NCI-H187 (cell line): ENCODE data around the gene GRID1.

Experiments used
- DNase-seq, 2 experiments: peaks; one replicate each; lab custom pipeline; 2025; lab: John Stamatoyannopoulos, UW

Gene GRID1

DNA sequence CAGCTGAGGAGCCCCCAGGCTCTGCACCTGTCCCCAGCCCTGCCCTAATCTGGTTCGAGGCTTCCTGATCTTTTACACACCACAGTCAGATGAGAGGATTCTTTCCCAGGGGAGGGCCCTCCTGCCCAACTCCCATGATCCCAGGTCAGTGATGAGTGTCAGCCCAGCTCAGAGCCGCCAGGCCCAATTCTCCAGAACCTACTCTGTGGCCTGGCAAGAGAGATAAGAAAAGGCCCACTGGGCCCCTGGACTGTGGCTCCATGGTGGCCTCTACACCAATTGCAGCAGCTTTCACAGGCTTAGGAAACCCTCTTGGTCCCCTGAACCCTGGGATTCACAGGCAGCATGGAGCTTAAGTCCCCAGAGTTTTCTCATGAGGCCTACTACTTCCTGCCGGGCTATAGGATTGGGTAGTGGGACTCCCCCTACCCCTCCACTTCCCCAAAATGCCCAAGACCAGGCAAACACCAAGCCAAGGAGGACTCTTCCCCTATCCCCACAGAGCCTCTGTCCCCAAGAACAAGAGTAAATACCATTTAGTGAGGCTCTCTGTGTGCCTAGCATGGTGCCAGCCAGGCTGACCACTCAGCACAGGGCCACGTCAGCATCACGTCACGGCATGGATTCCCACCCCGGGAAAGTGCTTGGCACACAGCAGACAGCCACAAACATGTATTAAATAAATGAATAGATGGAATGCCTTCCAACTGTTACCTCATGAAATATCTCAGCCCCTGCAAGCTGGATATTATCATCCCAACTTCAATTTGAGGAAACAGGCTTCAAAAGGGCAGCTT, 100.0 kb downstream of the GRID1 start:
- no peak for DNase-seq

DNA sequence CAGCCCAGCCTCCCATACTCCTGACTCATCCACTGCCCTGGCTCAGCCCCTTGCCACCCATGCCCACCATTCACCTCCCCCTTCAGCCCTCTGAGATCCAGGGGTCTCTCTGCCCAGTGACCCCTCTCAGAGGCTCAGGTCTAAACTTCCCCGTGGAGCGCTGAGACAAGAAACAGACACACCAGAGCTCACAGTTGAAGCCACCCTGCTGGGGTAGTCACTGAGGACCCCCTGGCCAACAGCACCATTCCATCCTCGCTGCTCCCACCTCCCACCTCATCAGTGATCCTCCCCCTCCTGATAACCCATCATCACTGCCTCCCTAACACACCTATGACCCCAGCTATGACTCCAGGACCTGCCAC, 100.7 kb downstream of the GRID1 start:
- DNase-seq = no peak

DNA sequence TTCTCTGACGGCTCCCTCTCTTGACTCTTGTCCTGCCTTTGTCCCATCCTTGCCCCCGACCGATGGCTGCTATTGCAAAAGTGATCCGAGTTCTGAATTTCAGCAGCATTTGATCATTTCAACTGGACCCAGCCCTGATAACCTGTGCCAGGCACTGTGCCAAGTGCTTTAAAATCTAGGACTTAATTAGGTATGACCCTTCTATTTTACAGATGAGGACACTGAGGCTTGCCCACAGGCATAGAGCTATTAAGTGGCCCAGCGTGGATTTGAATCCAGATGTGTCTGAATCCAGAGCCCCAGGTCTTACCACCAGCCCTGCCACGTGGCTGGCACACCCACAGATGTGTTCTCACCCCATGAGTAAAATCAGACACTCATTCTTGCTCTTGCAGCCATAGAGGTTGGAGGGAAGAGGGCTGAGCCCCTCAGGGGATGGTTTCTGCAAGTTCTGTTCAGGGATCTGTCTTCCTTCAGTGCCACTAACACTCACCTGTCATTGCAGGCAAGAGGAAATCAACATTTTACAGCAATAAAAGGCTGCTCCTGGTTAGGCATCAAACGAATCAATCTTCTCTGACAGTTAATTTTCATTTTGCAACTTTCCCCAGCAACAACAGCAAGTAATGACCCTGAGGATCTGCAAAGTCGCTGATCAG, 101.2 kb downstream of the GRID1 start:
- no peak for DNase-seq

DNA sequence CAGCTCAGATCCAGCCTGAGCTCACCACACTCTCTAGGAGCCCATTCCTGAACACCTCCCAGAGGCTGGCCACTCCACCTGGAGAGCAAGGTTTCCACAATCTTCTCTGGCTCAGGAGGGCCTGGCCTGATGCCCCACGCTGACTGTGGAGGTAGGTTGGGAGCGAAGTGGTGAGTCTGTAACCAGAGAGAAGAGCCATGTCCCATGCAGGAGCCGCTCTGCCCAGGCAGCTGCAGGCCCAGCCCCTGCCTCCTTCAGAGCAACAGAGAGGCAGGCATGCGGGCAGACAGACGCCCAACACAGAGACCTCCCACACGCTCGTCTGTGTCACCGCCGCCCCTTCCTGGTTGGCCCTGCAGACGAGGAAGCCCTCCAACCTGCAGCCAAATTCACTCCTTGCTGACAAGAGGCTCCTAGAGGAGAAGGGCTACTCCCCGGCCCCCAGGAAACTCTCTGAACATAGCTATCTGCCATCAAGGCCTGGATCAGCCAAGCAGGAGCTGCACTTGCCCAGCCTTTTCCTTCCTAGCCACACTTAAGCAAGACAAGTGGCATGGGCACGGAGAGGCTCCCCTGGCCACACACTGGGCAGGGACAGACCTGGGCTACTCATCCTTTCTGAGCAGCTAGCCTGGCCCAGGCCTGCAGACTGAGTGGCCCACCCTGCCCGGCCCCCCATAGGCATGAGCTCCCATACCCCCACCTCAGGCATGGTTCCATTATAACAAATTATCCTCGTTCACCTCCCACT, 101.9 kb downstream of the GRID1 start:
- DNase-seq = no peak

DNA sequence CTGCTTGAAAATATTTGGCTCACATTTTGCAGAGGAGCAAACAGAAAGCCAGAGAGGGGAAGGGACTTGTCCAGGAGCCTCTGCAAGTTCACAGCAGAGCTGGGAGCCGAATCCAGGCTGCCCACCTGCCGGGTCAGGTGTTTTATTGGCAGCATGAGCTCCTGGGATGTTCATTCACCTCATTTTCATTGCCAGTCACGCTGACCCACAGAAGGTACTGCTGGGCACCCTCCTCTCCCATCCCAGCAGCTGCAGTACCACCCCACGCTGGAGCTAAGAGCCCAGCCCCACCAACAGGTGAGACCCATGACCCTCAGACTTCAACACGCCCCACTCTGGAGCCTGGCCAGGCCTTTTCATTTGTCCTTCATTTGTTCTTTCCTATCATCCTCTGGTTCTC, 102.7 kb downstream of the GRID1 start:
- DNase-seq = no peak

DNA sequence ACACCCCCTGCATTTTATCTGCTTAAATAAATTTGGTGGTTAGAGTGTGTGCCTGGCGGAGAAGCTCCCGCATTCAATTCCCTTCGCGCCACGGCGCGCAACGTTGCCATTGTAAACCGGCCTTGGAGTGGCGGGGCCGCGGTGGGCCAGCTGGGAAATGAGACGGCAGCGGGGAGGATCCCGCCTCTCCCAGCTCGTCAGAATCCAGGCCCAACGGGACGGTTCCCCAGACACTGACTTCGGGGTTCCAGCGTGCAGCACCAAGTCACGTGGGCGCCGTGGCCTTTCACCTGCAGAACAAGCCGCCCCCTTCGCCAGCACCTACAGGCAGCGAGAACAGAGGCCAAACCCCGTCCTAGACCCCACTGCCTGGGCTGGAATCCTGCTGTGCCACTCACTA, 103.4 kb downstream of the GRID1 start:
- DNase-seq = no peak

DNA sequence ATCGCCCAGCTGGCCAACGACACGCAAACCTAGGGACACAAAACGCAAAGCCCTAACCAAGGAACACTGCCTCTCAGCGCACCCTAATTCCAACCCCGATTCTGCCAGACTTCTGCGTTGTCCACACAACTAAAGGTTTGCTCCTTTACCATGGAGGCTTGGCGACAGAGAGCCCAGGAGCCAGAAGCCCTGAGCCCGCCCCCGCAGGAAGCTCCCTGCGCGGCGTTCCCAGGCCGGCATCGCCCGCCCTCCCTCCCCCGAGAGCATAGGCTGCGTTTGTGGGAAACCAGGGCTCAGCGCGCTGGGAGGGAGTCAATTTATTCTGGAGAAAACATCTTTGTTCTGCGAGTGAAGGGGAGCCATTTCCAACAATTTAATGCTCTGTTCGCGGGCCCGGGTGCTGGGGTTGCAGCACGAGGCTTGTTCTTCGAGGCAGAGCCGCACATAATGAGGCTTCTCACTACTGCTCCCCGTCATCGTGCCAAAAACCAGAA, 103.9 kb downstream of the GRID1 start:
- no peak for DNase-seq

DNA sequence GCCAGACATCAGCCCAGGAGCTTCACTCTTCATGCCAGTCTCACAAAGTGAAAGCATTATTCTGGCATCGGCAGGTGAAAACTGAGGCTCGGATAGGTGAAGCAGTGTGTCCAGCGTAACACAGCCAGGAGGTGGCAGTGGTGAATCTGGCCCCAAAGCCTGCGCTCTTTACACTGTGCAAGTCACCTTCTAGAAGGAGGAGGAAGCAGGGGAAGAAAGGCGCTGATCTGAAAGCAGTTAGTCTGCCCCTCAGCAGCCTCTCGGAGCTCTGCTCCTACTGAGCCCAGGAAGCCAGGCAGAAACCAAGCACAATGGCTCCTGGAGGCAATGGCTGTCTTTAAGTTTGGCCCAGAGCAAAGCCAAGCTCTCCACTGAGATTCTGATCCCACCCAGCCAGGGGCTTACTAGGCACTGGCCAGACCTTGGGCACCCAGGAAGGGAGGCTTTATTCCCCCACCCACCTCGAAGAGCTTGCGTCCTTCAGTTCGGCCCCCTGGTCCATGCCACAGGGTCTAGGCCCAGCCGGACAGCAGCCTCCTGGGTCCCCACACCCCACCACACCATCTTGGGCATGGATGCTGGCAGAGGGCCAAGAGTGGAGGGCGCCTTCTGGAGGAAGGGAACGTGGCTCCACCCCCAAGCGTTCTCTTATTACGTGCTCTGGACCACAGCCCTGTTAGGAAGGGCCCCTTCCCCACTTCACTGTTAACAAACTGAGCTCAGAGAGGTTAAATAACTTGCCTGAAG, 104.5 kb downstream of the GRID1 start:
- peak in 1 of 2 experiments; percentile 23 for DNase-seq

DNA sequence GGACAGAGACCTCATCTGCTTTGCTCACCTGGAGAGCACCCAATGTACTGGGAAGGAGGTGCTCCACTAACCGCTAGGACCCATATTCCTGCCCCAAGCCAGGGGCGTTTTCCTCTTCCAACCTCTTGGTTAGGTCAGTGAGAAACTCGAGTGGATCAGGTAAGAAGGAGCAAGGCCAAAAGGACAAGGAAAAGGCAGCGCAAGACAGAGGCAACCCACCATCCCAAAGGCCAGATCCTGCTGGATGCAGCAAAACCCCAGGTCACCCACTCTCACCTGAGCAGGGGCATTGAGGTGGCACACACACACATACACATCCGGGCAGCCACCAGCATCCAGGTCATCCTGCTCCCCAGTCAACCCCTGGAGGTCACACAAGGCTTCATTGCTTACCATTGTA, 105.1 kb downstream of the GRID1 start:
- DNase-seq = no peak

DNA sequence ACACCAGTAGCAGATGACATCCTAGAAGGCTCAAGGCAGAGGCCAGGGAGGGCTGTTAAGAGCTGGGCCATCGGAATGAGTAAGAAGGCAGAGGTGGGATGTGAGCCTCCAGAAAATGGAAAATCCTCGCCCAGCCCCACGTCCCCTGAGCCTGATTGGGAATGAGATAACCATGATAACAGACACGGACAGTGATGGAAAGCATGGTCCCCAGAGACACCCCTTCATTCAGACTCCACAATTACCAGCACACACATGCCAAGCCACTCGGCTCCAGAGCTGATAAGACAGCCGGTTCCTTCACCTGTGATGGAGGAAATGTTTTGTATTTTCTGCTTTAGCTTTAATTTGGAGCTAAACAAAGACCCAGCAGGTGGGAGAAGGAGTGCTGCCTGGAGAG, 106.0 kb downstream of the GRID1 start:
- peak in 1 of 2 experiments; percentile 36 for DNase-seq

DNA sequence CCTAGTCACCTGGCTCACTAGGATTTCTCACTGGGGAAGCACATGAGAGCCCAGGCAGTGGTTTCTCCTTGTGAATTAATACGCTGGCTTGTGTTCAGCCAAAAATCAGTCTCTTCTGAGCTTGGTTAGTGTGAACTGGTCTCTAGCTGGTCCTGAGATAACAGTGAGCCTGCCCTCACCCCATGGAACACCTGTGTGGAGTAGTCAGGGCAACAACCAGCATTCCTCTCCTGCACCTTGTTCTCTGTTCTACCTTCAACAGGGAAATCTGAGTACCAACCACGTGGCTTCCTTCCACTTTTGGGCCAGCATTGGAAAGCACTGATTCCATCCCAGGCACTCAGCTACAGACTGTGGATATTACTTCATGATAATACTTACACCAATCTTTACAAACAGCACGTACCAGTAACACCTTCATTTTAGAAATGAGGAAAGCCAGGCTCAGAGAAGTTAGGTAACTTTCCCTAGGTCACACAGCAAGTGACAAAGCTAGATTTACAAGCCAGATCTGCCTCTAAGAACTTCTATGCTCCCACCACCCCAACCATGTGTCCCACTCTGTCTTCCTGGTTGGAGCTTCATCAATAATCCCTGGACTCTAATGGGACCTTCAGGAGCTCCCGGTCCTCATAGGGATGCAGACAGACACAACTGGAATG, 106.6 kb downstream of the GRID1 start:
- DNase-seq = no peak

DNA sequence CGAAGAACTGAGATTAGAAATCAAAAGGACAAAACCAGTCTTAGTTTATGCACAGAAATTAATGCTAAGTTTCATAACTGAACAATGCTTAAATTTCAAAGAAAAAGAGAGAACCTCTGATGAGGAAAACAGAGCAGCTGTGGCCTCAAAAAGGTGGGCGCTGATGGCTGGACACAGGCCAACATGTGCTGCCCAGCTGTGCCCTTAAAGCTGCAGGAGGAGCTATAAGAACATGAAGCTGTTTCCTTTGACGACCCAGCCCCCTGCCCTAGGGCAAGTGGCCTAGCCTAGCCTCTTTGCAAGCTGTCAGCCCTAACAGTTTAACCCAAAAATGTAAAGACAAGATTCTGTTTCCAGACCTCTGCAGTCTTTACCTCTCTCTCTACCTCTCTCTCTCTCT, 107.7 kb downstream of the GRID1 start:
- no peak for DNase-seq

DNA sequence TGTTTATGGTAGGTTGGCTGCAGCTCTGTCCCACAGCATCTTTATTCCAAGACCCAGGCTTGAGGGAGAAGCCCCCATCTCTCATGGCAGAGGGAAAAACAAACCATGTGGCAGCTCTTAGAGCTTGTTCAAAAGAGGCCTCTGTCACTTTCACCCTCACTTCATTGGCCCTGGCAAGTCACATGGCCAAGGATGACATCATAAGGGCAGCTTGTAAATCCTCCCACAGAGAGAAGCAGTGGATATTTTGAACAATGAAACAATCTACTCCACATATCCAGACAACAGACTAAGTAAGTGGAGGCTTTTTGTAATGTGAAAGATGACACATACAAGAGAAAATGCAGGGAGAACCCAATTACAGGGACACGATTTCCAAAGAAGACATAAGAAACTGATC, 108.1 kb downstream of the GRID1 start:
- DNase-seq = no peak

DNA sequence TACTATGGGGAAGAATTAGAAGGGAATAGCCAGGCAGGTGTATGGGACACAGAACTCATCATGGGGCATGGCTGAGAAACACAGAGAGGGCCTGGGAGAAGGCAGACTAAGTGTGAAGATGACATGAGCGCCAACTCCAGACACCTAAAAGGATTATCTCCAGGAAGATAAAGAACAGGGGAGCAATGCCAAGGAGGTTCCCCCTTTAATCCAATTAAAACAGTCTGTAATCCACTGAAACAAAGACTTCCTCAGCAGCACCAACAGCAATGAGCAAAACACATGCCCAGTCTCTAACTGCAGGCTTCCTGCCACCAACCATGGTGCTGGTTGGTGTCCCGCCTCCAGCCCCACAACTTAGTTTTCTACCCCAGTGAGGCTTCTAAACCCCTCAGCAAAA, 108.9 kb downstream of the GRID1 start:
- DNase-seq = no peak

DNA sequence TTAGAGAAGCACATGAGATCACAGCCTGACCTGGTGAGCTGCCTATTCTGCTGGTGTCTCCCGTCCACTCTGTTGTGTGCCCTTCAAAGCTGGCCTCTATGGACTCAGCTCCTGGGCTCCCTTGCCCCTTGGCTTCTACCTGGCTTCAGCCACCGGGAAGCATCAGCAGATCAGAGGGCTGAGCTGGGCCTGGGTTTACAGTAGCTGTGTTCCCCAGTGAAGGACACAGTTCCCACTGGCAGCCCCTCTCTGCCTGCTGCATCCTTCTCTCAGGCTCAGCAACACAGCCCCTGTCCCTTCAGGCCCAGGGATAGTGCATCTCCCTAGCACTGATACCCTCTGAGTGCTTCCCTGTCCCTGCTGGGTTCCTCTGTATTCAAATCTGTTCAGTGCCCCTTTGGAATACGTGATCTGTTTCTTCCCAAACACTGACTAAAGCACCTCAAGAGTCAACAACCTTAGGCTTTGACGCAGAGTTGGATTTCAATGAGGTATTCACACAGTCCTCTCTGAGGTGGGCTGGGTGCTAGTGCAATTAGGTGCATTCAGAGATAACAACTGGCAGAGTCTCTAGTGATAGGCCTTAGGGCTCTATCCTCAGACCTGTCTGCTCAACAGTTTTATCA, 109.8 kb downstream of the GRID1 start:
- DNase-seq = no peak

DNA sequence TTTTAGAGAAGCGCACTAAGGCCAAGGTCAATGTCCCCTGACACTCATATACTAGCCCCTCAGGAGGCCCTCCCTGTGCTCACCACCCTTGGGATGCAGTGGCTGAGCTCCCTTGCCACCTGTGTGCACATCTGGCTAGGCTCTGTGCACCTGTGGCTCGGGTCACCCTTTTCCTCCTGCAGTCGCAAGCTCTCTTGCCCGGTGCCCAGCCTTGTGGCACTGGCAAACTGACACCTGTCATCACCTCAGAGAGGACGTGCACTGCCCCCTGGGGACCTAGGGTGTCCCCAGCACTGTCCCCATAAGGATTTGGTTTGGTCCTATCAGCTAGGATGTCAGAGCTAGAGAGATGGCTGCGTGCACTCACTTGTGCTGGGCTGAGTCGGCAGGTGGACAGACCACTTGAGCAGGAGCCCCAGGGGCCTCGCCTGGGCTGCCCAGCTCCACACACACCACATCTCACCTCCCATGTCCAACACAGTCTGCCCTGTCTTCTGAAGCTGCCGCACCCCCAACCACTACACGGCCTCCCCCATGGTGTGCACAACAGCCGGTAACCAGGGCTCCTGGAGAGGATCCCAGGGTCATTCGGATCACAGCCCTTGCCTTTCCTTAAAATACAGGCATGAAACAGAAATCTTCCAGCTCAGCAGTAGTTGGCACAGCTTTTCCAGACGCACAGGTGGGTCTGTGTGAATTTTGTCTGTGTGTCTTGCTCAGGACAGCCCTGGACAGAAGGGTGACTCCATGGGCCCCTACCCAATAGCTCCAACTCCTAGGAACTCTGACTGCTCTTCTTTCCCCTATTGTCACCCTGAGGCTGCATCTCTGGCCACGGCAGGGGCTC, 111.0 kb downstream of the GRID1 start:
- no peak for DNase-seq

DNA sequence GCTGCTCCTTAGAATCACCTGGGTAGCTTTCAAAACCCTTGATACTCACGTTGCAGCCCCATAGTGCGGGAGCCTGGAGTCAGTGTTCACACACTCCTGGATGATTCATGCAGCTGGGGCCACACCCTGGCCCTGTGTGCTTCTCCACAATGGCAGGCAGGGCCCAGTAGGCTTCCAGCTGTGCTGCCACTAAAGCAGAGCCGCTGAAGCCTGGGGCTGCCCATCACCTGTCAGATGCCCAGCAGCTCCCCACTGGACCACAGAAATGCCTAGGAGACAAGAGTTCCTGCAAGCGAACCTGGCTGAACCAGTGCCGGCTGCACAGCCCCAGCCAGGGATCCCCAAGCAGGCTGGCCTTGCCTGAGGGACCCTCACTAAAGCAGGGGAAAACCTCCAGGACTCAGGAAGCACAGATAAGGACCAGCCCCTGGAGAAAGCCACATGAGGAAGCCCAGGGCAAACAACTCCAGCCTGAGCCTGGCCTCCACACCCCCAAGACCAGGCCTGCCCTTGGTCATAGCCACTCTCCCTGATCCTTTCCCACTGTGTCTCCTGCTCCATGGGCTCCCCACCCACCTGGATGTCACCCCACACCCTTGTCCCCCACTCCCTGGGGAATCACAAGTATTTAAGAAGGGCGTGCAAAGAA, 111.9 kb downstream of the GRID1 start:
- DNase-seq = peak; percentile 12 to 55

DNA sequence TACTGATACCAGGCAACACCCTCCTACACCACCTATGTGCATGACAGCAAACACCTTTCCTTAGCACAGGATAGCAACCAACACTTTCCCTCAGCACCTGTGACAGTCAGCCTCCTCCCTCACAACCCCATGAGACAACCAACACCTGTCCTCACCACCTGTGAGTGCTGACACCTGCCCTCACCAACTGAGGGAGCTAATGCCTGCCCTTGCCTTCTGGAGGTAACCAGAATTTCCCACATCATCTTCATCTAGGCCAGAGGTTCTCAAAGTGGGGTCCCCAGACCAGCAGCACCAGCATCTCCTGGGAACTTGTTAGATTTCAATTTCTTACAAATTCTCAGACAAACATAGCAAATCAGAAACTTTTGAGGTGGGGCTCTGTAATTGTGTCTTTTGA, 112.5 kb downstream of the GRID1 start:
- DNase-seq = no peak
